Type B pancreatic cell (in vitro differentiated cells): Measurements from ENCODE around the gene EGFR. TPM values are rescaled to one million over a fixed set of nuclear protein-coding genes. Genes with fewer than 3 reads are reported as not detected.

Experiments used
- DNase-seq: peaks from one replicate; pipeline ENCODE4 v3.0.0; 2021; ENCODE audit warnings: mixed read lengths; ENCODE audit not compliant: unreplicated experiment; ENCODE audit errors: extremely low spot score
- H3K27ac Mint-ChIP-seq: 2 replicates; pipeline ENCODE4 v1.8.0; 2021; ENCODE audit warnings: mild to moderate bottlenecking, mixed read lengths
- H3K27me3 Mint-ChIP-seq: 2 replicates; pipeline ENCODE4 v1.8.0; 2021; ENCODE audit warnings: mixed read lengths
- H3K36me3 Mint-ChIP-seq: 2 replicates; pipeline ENCODE4 v1.8.0; 2021; ENCODE audit warnings: mixed read lengths
- H3K4me1 Mint-ChIP-seq: one replicate; pipeline ENCODE4 v1.8.0; 2021; ENCODE audit warnings: mixed read lengths; ENCODE audit not compliant: unreplicated experiment
- H3K4me3 Mint-ChIP-seq: 2 replicates; pipeline ENCODE4 v1.8.0; 2021; ENCODE audit warnings: mild to moderate bottlenecking, mixed read lengths
- H3K9me3 Mint-ChIP-seq: 2 replicates; pipeline ENCODE4 v1.8.0; 2021; ENCODE audit warnings: mixed read lengths
- total RNA-seq: library from RNA; stranded (reverse); gene quantifications from 2 replicates; pipeline ENCODE4 v1.2.1, GENCODE V29; 2021; ENCODE audit warnings: low replicate concordance
- TF ChIP-seq, protein P1 (sequence below): fragments of 200-600 bp; sonication (generic); conservative IDR thresholded peaks from 2 replicates; pipeline ENCODE4 v1.5.0; 2021; ENCODE audit warnings: antibody characterized with exemption, mild to moderate bottlenecking

The EGFR gene
- total RNA-seq, 1 donor from 2014 or later = 44.6 TPM

DNA sequence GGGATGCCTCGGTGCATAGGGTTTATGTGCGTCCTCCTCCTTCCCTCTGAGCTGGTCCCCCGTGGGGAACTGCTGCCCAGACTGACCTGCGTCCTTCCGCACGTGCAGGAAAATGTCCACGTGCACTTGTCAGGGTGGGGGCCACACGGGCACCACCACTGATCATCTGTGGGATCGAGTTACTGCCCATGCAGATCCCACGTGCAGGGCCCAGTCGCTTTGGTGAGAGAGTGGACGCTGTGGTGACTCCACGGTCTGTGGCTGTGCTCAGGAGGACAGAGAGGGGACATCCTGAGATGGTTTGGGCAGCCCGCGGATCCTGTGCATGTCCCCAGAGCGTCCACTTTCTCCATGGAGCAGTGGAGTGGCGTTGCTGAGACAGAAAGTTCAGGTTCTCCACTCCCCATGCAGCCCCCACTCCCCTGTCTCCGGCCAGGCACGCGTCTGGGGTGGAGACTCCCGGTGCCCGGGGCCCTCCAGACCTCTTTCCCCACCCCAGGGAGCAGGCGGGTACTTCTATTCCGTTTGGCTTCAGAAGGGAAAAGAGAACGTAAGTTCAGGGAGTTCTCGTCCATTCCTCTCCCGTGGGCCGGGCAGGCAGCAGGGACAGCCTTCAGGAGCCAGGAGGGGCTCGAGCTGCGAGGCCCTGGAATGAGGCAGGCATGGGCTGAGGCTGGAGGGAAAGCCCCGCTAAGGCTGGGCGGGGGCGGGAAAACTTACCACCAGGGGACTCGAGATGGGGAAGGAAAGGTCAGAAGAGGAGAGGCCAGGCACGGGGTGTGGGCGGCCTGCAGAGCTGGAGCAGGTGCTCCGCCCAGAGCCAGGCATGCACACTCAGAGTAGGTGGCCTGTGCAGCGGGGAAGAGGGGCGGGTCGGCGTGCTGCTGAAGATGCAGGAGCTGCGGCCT is 59.9 kb downstream of the EGFR start:
- Mint-ChIP-seq H3K4me1 (peaks cover 48% of the 10 kb centered on the region), H3K36me3 (peaks cover 11% of the 10 kb centered on the region), H3K27ac (peak overlapping the region; percentile 72), H3K9me3 (no peaks in the 10 kb centered on the region), H3K27me3 (no peaks in the 10 kb centered on the region), H3K4me3 (no peak overlapping the region)
- TF ChIP-seq, protein P1, sequence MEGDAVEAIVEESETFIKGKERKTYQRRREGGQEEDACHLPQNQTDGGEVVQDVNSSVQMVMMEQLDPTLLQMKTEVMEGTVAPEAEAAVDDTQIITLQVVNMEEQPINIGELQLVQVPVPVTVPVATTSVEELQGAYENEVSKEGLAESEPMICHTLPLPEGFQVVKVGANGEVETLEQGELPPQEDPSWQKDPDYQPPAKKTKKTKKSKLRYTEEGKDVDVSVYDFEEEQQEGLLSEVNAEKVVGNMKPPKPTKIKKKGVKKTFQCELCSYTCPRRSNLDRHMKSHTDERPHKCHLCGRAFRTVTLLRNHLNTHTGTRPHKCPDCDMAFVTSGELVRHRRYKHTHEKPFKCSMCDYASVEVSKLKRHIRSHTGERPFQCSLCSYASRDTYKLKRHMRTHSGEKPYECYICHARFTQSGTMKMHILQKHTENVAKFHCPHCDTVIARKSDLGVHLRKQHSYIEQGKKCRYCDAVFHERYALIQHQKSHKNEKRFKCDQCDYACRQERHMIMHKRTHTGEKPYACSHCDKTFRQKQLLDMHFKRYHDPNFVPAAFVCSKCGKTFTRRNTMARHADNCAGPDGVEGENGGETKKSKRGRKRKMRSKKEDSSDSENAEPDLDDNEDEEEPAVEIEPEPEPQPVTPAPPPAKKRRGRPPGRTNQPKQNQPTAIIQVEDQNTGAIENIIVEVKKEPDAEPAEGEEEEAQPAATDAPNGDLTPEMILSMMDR = no peak
- peak; percentile 59 for DNase-seq

DNA sequence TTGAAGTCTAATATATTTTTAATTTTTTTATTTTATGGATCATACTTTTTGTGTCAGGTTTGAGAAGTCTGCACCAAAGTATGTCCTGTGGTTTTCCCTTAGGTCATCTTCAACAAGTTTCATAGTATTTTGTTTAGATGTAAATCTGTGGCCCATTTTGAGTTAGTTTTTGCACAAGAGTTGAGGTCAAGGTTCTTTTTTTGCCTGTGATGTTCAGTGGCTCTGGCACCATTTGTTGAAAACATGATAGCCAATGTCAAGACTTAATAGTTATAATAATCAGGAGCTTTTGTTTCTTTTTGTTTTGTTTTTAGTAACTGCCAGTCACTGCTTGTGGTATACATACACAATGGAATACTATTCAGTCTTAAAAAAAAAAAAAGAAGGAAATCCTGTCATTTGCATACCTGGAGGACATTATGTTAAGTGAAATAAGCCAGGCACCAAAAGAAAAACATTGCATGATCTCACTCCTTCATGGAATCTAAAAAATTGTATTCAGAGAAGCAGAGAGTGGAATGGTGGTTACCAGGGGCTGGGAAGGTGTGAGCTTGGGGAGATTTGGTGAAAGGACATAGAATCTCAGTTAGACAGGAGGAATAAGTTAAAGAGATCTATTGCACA is 61.3 kb downstream of the EGFR start:
- Mint-ChIP-seq H3K4me3 (no peak overlapping the region), H3K27ac (peak overlapping the region; percentile 51)

DNA sequence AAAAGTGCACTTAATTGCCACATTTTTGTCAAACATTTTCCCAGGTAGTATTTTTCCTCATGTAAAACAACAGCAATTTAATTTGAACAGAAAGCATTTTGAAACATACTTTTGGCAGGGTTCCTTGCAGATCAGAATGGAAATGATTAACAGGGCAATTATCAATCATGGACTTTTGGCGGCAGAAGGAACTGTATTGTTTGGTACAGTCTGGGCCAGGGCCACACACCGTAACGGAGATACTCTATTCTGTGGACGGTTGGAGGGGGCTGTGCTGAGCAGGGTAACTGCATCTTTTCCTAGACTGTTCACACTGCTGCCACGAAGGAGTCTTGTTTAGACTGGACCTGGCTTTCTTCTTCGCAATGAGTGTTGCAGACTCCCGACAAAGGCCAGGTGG is 62.3 kb downstream of the EGFR start:
- H3K4me3 Mint-ChIP-seq = peak overlapping the region; percentile 32
- no peak for DNase-seq
- no peaks in the 10 kb centered on the region for H3K27me3 Mint-ChIP-seq
- H3K9me3 Mint-ChIP-seq = no peaks in the 10 kb centered on the region
- H3K36me3 Mint-ChIP-seq = peaks cover 8% of the 10 kb centered on the region
- H3K4me1 Mint-ChIP-seq = peaks cover 52% of the 10 kb centered on the region
- TF ChIP-seq, protein P1 = no peak
- no peak overlapping the region for H3K27ac Mint-ChIP-seq

More for the DNA sequence above, 61.3 kb downstream of the EGFR start:
- Mint-ChIP-seq H3K27me3 (no peaks in the 10 kb centered on the region), H3K9me3 (no peaks in the 10 kb centered on the region), H3K4me1 (peaks cover 44% of the 10 kb centered on the region), H3K36me3 (peaks cover 8% of the 10 kb centered on the region)
- TF ChIP-seq, protein P1 = no peak
- no peak for DNase-seq

DNA sequence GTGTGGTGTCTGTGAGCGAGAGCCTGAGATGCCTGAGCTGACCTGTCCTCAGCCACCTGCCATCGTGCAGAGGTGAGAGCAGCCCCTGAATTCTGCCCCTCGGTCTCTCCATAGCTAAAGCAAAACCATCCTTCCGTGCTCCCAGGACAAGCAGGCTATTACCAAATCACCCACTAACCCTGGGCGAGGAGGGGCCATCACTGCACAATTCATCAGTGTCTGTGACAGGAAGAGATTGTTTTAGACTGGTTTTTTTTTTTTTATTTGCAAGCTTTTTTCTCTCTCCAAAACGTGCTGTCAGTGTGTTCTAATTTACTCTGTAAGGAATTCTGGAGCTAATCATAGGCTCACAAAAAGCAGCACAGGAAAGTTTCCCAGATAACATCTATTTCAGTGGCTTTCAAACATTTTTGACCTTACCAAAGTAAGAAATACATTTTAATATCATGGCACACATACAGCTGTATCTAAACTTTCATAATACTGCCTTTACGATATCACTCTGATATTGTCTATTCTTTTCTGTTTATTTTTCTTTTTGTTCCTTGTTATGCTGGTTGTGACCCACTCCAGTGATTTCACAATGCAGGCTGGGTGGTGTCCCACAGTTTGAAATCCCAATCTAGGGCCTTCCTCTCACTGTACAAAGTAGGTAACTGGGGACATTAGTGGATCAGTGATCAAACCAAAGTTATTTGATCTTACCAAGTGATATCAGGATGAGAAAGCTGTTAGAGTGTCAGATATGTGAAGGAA is 62.8 kb downstream of the EGFR start:
- Mint-ChIP-seq H3K27ac (peak overlapping the region; percentile 29), H3K4me3 (peak overlapping the region; percentile 32), H3K4me1 (peaks cover 57% of the 10 kb centered on the region), H3K27me3 (no peaks in the 10 kb centered on the region), H3K36me3 (peaks cover 8% of the 10 kb centered on the region), H3K9me3 (no peaks in the 10 kb centered on the region)
- TF ChIP-seq, protein P1 = no peak
- DNase-seq = no peak

DNA sequence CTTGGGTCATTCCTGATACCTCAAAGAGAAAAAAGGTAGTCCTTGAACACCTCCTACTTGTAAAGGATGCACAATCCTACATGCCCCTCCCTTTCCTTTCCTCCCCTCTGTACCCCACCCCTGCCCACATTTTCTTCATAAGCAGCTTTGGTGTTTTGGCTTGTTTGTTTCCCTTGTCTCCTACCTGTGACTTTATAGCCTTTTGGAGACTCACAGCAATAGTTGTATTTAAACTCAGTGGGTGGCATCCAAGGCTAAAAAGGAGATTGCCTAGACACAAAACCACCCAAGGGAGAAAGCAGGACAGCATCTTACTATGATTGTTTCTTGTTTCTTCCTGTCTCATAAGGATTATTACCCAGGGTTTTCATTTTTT is 63.4 kb downstream of the EGFR start:
- H3K4me1 Mint-ChIP-seq = peaks cover 61% of the 10 kb centered on the region
- peaks cover 8% of the 10 kb centered on the region for H3K36me3 Mint-ChIP-seq
- H3K27ac Mint-ChIP-seq = peak overlapping the region; percentile 29
- TF ChIP-seq, protein P1 = no peak
- H3K9me3 Mint-ChIP-seq = no peaks in the 10 kb centered on the region
- H3K27me3 Mint-ChIP-seq = no peaks in the 10 kb centered on the region
- DNase-seq = no peak
- no peak overlapping the region for H3K4me3 Mint-ChIP-seq
